GM12892 (cell line): ENCODE results near the gene FHL3.

Source experiments
- POLR2A ChIP-seq: IDR thresholded peaks from 2 replicates; pipeline ENCODE4 v1.6.1; 2011; ENCODE audit warnings: low read depth, low read length, control low read depth
- POLR2AphosphoS5 ChIP-seq: IDR thresholded peaks from 2 replicates; pipeline ENCODE4 v1.6.1; 2011; ENCODE audit warnings: low read depth, low read length, control low read depth

DNA sequence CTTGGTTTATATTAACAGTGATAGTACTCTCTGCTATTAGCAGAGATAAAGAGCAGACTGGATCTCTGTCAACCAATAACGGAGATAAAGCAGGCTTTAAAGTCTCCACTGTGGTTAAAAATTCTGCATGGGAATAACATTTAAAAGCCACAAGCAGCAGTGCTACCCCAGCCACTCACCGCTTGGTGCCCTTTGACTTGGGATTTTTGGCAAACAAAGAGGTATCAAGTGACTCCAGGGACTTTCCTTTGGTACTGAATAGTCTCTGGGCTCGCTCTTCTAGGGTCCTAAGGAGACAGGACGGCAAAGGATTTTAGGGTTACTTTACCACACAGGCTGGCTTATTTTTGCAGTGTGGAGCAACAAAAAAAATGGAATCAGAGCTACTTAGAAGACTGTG lies 26.8 kb downstream of the FHL3 start:
- TF ChIP-seq POLR2A (no peak), POLR2AphosphoS5 (no peak)
